ENCODE measurements around the gene DAPK3. TPM values are rescaled to one million over a fixed set of nuclear protein-coding genes. Genes with fewer than 3 reads are reported as not detected.
"Not testable (repeated sequence)": the region's sequence is repeated elsewhere in the genome, so short reads cannot be mapped to it uniquely, and the experiment has no call there.

The DAPK3 gene
- polyA plus RNA-seq, 1 donor from 2014 or later, result 34.7 TPM

DNA sequence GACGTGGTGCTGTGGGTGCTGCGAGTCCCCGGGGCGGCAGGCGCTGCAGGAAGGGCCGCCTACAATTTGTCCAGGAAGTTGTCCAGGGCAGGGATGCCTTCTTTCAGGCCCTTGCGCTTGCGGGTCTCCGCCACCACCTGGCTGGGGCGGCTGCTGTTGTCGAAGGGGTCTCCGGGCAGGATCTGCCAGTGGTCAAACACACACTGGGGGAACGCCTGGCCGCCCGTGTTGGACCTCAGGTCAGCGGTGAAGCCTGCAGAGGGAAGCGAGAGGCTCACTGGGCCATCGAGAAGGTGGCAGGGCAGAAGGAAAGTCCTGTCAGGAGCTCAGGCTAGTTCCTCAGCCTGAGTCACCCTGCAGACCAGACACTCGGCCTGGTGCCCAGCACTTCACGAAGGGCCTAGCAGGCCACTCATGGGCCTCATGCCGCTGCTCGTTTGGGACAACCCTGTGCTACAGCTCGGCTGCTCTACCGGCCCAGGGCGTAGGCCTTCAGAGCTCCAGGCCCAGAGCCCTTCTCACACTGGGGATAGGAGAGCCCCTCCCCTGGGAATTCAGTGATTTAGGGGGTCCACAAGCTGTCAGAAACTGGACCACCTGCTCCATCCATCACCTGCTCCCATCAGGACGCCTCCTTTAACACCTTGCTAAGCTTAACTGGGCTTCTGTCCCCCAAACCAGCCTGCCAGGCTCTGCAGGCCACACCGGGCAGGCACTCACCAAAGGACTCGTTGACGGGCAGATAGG, 5.8 kb upstream of the DAPK3 start:
- Mint-ChIP-seq H3K9me3 (no peaks in the 10 kb centered on the region), H3K36me3 (peaks cover 7% of the 10 kb centered on the region), H3K4me1 (peaks cover under 1 to 3% (median 1%) of the 10 kb centered on the region in 3 donors), H3K27ac (peak overlapping the region; percentile 53 to 85 (median 59)), H3K4me3 (peak overlapping the region in 1 of 4 donors; percentile 69), H3K27me3 (no peaks in the 10 kb centered on the region)

DNA sequence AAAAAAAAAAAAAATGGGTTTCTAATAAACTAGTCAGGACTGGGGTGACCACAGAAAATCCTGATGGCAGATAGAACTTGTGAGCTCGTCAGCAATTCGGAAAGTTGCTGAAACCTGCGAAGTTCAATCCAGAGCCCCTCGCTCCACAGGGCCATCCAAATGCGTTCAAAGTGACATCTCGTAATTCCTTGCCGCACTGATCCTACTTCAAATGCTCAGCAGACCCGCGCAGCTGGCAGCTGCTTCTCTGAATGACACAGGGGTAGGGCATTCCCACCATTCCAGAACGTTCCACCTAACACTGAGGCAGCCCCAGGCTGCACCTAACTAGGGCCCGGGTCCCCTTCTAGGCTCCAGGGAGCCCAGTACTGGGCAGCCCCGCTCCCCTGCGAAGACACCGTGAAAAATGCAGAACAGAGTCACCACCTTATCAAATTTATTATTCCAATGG, 4.8 kb upstream of the DAPK3 start:
- peak overlapping the region; percentile 10 to 85 (median 43) for H3K27ac Mint-ChIP-seq
- H3K4me3 Mint-ChIP-seq, result peak overlapping the region in 1 of 4 donors; percentile 69
- no peaks in the 10 kb centered on the region for H3K27me3 Mint-ChIP-seq
- H3K4me1 Mint-ChIP-seq, result peaks cover 2 to 7% (median 6%) of the 10 kb centered on the region in 3 donors
- peaks cover 7% of the 10 kb centered on the region for H3K36me3 Mint-ChIP-seq
- no peaks in the 10 kb centered on the region for H3K9me3 Mint-ChIP-seq

- H3K36me3 Mint-ChIP-seq, result peaks cover 7% of the 10 kb centered on the region
- no peaks in the 10 kb centered on the region for H3K9me3 Mint-ChIP-seq
- H3K27me3 Mint-ChIP-seq, result no peaks in the 10 kb centered on the region
- H3K4me1 Mint-ChIP-seq, result peaks cover 6 to 10% (median 6%) of the 10 kb centered on the region in 3 donors
- peak overlapping the region; percentile 31 to 85 (median 43) for H3K27ac Mint-ChIP-seq
- peak overlapping the region in 1 of 4 donors; percentile 69 for H3K4me3 Mint-ChIP-seq
Measured at GRCh38 chr19:3975144-3975543, 4.2 kb upstream of the DAPK3 start.

DNA sequence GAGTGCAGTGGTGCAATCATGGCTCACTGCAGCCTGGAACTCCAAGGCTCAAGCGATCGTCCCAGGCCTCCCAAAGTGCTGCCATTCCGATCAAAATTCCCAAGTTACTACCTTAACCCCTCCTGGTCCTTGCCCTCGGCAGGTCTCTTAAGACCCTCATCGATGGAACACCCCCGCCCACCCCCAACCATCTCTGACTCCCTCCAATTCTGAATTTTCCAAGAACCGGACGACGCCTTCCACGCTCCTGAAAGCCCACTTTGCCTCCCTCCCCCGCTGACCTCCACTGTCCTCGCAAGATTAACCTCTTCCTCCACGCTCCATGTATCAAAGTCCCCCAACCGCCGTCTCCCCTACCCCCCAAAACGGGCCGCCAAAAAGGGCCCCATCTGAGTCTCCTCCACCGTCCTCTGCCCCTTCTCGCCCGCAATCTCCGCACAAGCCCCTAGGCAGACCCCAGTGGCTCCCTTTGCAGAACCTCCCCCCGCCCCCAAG, 539 bp downstream of the DAPK3 start:
- Mint-ChIP-seq H3K4me3 (peak overlapping the region; percentile 82 to 98 (median 96)), H3K27me3 (no peaks in the 10 kb centered on the region), H3K4me1 (peaks cover 9 to 17% (median 15%) of the 10 kb centered on the region in 3 donors), H3K27ac (peak overlapping the region in 2 of 3 donors; percentile 24 to 95), H3K9me3 (no peaks in the 10 kb centered on the region), H3K36me3 (no peaks in the 10 kb centered on the region)

GRCh38 chr19:3969435-3970312, 1.2 kb downstream of the DAPK3 start:
- H3K27me3 Mint-ChIP-seq, result no peaks in the 10 kb centered on the region
- H3K4me1 Mint-ChIP-seq, result peaks cover 9 to 17% (median 15%) of the 10 kb centered on the region in 3 donors
- H3K27ac Mint-ChIP-seq, result peak overlapping the region in 2 of 3 donors; percentile 24 to 95
- H3K36me3 Mint-ChIP-seq, result no peaks in the 10 kb centered on the region
- peak overlapping the region; percentile 82 to 98 (median 96) for H3K4me3 Mint-ChIP-seq
- H3K9me3 Mint-ChIP-seq, result no peaks in the 10 kb centered on the region

DNA sequence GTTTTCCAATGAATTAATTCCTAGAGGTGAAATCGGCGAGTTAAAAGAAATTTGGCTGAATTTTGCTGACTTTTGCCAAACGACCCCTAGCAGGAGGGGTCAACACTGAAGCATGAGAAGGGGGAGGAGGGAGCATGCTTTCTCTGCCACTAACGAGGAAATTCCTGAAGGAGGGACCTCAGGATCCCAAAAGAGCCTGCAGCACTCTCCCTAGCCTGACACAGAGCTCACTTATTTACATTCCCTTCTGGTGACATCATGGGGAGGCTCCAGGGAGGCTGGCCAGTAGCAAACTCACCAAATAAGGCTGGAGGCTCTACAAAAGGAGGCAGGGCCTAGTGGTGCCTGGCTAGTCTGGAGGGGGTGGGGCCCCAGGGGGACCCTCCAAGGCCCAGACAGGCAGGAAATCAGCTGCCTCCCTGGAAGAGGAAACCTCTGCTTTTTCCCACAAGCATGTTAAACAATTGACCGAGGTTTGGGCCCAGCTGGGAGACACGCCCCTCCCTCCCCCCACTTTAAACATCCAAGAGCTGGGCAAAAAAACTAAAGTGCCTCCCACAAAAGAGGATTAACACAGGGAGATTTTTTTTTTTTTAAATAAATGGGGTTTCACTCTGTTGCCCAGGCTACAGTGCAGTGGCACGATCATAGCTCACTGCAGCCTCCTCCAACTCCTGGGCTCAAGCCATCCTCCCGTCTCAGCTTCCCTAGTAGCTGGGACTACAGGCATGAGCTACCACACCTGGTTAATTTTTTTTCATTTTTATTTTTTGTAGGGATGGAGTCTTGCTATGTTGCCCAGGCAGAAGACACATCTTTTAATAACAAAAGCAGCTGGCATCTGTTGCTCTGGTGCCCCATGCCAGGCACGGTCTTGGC, 2.1 kb downstream of the DAPK3 start:
- Mint-ChIP-seq H3K36me3 (no peaks in the 10 kb centered on the region), H3K4me3 (peak overlapping the region in 3 of 4 donors; percentile 20 to 68 (median 38)), H3K27me3 (no peaks in the 10 kb centered on the region)

GRCh38 chr19:3967983-3968382, 2.9 kb downstream of the DAPK3 start:
- H3K27me3 Mint-ChIP-seq, H3K36me3 Mint-ChIP-seq, H3K9me3 Mint-ChIP-seq: not testable (repeated sequence)
- peak overlapping the region in 1 of 3 donors; percentile 76 for H3K27ac Mint-ChIP-seq
- H3K4me3 Mint-ChIP-seq, result peak overlapping the region in 1 of 4 donors; percentile 68
- H3K4me1 Mint-ChIP-seq, result peaks cover 9 to 17% (median 15%) of the 10 kb centered on the region in 3 donors

More for the DNA sequence above, 2.1 kb downstream of the DAPK3 start:
- Mint-ChIP-seq H3K9me3 (no peaks in the 10 kb centered on the region), H3K27ac (peak overlapping the region in 2 of 3 donors; percentile 21 to 95), H3K4me1 (peaks cover 9 to 17% (median 15%) of the 10 kb centered on the region in 3 donors)

DNA sequence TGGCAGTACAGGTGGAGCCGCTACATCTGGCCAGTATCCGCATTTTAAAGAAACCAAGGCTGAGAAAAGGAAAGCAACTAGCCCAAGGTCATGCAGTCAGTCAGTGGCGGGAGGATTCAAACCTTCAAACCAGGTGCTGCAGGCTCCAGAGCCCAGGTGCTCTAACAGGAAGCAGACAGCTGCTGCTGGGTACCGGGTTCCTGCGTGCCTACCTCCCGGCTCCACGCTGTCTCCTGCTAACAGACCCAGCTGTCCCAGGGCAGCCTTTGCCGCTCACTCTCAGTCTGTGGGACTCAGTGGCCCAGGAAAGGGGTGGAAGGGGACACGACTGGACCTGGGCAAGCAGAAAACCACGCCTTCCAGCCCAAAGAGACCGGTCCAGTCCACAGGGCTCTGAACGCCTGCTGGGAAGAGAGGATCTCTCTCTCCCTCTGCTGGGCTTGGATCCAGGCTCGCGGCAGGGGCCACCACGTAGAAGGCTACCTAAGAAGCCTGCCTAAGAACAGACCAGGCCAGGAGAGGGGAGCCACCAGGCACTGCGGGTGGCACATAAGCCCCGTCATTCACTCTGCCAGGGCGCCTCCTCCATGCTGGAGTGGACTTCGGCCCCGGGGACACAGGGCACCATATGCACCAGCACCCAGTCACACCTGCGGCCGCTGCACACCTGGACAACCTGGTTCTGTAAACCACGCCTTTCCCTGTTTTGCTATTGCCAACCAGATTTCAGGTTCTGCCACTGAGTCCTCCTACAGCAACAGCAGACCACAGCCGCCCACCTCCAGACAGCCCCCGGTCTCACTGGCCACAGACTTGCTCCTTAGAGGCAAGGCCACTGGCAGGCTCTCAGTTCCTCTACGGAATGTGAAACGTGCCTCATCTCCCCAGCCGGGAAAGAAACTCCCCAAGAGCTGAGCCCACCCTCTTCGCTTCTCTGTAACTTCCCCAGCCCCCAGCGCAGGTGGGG, 4.6 kb downstream of the DAPK3 start:
- peak overlapping the region in 1 of 4 donors; percentile 37 for H3K4me3 Mint-ChIP-seq
- no peaks in the 10 kb centered on the region for H3K27me3 Mint-ChIP-seq
- H3K4me1 Mint-ChIP-seq, result peaks cover 6 to 15% (median 13%) of the 10 kb centered on the region in 3 donors
- H3K9me3 Mint-ChIP-seq, result no peaks in the 10 kb centered on the region
- no peak overlapping the region for H3K27ac Mint-ChIP-seq
- peaks cover 2% of the 10 kb centered on the region for H3K36me3 Mint-ChIP-seq

- H3K4me1 Mint-ChIP-seq, result peaks cover 2 to 5% (median 2%) of the 10 kb centered on the region in 3 donors
- no peaks in the 10 kb centered on the region for H3K9me3 Mint-ChIP-seq
- H3K4me3 Mint-ChIP-seq, result no peak overlapping the region
- peaks cover 2% of the 10 kb centered on the region for H3K36me3 Mint-ChIP-seq
- H3K27me3 Mint-ChIP-seq, result no peaks in the 10 kb centered on the region
- H3K27ac Mint-ChIP-seq, result no peak overlapping the region
Measured at GRCh38 chr19:3964256-3965194, 6.4 kb downstream of the DAPK3 start.

- Mint-ChIP-seq H3K4me1 (peaks cover 0 to 2% (median 0%) of the 10 kb centered on the region in 3 donors), H3K9me3 (no peaks in the 10 kb centered on the region), H3K27me3 (no peaks in the 10 kb centered on the region), H3K36me3 (peaks cover 2% of the 10 kb centered on the region), H3K4me3 (no peak overlapping the region), H3K27ac (peak overlapping the region in 1 of 3 donors; percentile 73)
Measured at GRCh38 chr19:3963458-3964255, 7.2 kb downstream of the DAPK3 start.

GRCh38 chr19:3961007-3961406, 9.9 kb downstream of the DAPK3 start:
- H3K36me3 Mint-ChIP-seq, result peaks cover 2% of the 10 kb centered on the region
- no peaks in the 10 kb centered on the region for H3K9me3 Mint-ChIP-seq
- H3K27me3 Mint-ChIP-seq, result no peaks in the 10 kb centered on the region
- H3K4me3 Mint-ChIP-seq, result no peak overlapping the region
- H3K4me1 Mint-ChIP-seq, result no peaks in the 10 kb centered on the region
- H3K27ac Mint-ChIP-seq, result no peak overlapping the region

DNA sequence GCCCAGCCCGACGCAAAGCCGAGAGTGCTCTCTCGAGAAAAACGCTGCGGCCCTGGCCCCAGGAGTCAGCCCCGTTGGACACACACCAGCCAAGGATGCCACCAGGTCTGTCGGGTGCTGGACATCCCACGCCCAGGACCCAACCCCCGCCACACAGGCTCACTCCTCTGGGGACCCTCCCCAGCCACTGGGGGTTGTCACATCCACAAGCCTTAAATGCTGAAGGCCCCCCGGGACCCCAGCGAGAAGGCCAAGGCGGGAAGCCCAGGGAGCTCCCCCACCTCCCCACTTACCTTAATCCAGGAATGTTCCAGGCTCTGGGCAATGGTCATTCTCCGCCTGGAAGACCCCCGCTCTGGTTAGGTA, 11.2 kb downstream of the DAPK3 start:
- H3K27me3 Mint-ChIP-seq, result no peaks in the 10 kb centered on the region
- H3K4me1 Mint-ChIP-seq, result no peaks in the 10 kb centered on the region
- no peak overlapping the region for H3K4me3 Mint-ChIP-seq
- H3K36me3 Mint-ChIP-seq, result peaks cover 2% of the 10 kb centered on the region
- H3K27ac Mint-ChIP-seq, result no peak overlapping the region
- H3K9me3 Mint-ChIP-seq, result no peaks in the 10 kb centered on the region
